Rectal smooth muscle tissue (tissue), 1 donor: ENCODE data around the gene SAMD3.
"Not testable (repeated sequence)": the region's sequence is repeated elsewhere in the genome, so short reads cannot be mapped to it uniquely, and the experiment has no call there.

Source experiments
- H3K27ac ChIP-seq: one replicate; pipeline ENCODE4 v1.7.0; 2013; ENCODE audit warnings: low read depth, low read length, inconsistent platforms
- H3K27me3 ChIP-seq: one replicate; pipeline ENCODE4 v1.7.0; 2013; ENCODE audit warnings: low read length; ENCODE audit not compliant: control insufficient read depth, insufficient read depth
- H3K36me3 ChIP-seq: one replicate; pipeline ENCODE4 v1.7.0; 2013; ENCODE audit warnings: low read length; ENCODE audit not compliant: control insufficient read depth, insufficient read depth
- H3K4me1 ChIP-seq: one replicate; pipeline ENCODE4 v1.7.0; 2013; ENCODE audit warnings: low read length; ENCODE audit not compliant: control insufficient read depth, insufficient read depth
- H3K4me3 ChIP-seq: one replicate; pipeline ENCODE4 v1.7.0; 2013; ENCODE audit warnings: low read length
- H3K9ac ChIP-seq: one replicate; pipeline ENCODE4 v1.7.0; 2013; ENCODE audit warnings: low read length

The SAMD3 gene

GRCh38 chr6:130185658-130186057 lies 37.1 kb downstream of the SAMD3 start:
- no peaks in the 10 kb centered on the region for H3K36me3 ChIP-seq
- H3K27ac ChIP-seq: no peak overlapping the region
- H3K9ac ChIP-seq: no peak overlapping the region
- H3K27me3 ChIP-seq: no peaks in the 10 kb centered on the region
- no peak overlapping the region for H3K4me3 ChIP-seq
- H3K4me1 ChIP-seq: no peaks in the 10 kb centered on the region

DNA sequence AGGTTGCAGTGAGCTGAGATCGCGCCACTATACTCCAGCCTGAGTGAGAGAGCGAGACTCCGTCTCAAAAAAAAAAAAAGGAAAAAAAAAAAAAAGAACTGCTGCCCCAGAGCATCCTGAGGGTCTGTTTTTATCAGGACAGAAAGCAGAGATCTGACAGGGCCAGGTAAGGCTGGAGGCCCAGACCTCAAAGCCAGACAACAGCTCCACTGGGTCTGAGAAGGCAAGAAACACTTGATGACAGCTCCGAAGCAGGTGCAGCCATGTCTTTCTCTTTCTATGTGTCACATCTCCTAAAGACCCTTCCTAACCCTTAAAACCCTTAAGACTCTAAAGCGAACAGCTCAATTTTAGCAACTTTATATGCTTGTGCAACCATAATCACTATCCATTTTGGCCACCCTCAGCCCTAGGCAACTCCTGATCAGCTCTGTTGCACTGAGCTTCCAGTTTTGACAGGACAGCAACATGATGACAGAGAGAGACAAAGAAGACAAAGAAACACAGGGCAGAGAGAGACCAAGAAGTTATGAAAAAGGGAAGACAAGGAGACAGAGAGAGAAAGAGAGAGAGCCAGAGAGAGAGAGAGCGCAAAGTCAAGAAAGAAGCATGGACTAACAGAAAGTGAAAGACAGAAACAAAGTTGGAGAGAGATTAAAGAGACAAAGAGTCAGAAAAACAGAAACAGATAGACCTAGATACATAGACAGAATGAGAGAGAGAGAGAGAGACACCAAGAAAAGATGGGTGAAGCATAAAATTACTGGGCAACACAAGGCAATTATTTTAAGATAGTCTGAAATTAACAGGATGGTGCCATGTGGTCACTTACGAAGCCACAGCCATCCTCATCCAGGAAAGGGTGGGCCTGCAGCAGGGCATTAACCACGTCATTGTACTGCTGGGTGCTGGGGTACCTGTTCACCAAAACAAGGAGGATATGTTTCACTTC lies 39.2 kb downstream of the SAMD3 start:
- no peak overlapping the region for H3K9ac ChIP-seq

GRCh38 chr6:130182466-130182865 lies 40.3 kb downstream of the SAMD3 start:
- Histone ChIP-seq H3K4me1 (no peaks in the 10 kb centered on the region), H3K4me3 (no peak overlapping the region), H3K27me3 (no peaks in the 10 kb centered on the region), H3K27ac (no peak overlapping the region), H3K36me3 (no peaks in the 10 kb centered on the region), H3K9ac (no peak overlapping the region)

More for the DNA sequence above, 39.2 kb downstream of the SAMD3 start:
- Histone ChIP-seq H3K27ac (no peak overlapping the region), H3K27me3 (no peaks in the 10 kb centered on the region), H3K4me3 (no peak overlapping the region), H3K36me3 (no peaks in the 10 kb centered on the region), H3K4me1 (no peaks in the 10 kb centered on the region)

GRCh38 chr6:130178692-130179091 lies 44.1 kb downstream of the SAMD3 start:
- no peaks in the 10 kb centered on the region for H3K36me3 ChIP-seq
- H3K27ac ChIP-seq: no peak overlapping the region
- H3K4me3 ChIP-seq: no peak overlapping the region
- H3K27me3 ChIP-seq: no peaks in the 10 kb centered on the region
- no peaks in the 10 kb centered on the region for H3K4me1 ChIP-seq
- H3K9ac ChIP-seq: no peak overlapping the region

DNA sequence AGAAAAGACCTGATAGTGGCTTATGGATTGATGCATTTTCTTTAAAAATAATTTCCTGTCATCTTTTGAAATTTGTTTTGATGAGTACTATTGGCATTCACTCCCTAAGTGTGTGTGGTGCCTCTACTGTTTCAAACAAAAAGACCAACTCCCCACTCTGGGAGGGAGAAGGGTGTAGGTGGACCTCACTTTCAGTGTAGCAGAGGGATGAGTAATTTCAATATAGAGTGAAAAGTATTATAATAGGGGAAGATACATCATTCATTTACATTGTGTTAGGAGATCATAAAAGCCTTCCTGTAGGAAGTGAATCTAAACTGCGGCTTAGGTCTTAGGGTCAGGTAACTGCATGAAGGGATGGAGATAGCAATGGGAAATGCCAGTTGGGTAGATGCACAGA lies 46.4 kb downstream of the SAMD3 start:
- H3K36me3 ChIP-seq: no peaks in the 10 kb centered on the region
- H3K9ac ChIP-seq: no peak overlapping the region
- no peak overlapping the region for H3K4me3 ChIP-seq
- no peak overlapping the region for H3K27ac ChIP-seq
- H3K27me3 ChIP-seq: no peaks in the 10 kb centered on the region
- H3K4me1 ChIP-seq: no peaks in the 10 kb centered on the region

- H3K36me3 ChIP-seq, H3K4me1 ChIP-seq, H3K4me3 ChIP-seq, H3K27ac ChIP-seq, H3K9ac ChIP-seq, H3K27me3 ChIP-seq: not testable (repeated sequence)
Measured at GRCh38 chr6:130173377-130174004, 49.3 kb downstream of the SAMD3 start.

- H3K4me3 ChIP-seq, H3K4me1 ChIP-seq, H3K9ac ChIP-seq: not testable (repeated sequence)
Measured at GRCh38 chr6:130170160-130170559, 52.6 kb downstream of the SAMD3 start.

GRCh38 chr6:130167655-130168054 lies 55.1 kb downstream of the SAMD3 start:
- Histone ChIP-seq H3K27me3 (no peaks in the 10 kb centered on the region), H3K27ac (no peak overlapping the region), H3K4me3 (no peak overlapping the region), H3K36me3 (no peaks in the 10 kb centered on the region), H3K9ac (no peak overlapping the region), H3K4me1 (no peaks in the 10 kb centered on the region)

More at GRCh38 chr6:130170160-130170559, 52.6 kb downstream of the SAMD3 start:
- H3K27me3 ChIP-seq, H3K36me3 ChIP-seq, H3K27ac ChIP-seq: not testable (repeated sequence)

DNA sequence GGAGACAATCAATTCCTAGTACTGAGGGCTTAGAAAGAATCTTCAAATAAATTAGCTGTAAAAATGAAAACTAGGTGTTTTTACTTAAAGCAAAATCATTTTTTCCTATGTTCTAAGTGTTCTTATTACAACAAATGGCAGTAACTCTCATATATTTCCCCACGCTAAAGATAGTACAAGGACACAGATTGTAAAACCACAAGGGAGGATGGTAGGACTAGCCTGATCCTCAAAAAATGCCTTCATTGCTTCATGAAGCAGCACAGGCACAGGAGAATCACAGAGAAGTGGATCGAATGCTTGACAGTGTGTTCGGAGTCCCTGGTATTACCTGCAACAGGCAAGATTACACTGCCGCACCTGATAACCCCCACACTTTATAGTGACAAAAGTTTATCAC lies 58.5 kb downstream of the SAMD3 start:
- no peak overlapping the region for H3K9ac ChIP-seq
- H3K4me1 ChIP-seq: no peaks in the 10 kb centered on the region
- no peak overlapping the region for H3K27ac ChIP-seq
- no peaks in the 10 kb centered on the region for H3K36me3 ChIP-seq
- H3K27me3 ChIP-seq: no peaks in the 10 kb centered on the region
- no peak overlapping the region for H3K4me3 ChIP-seq

DNA sequence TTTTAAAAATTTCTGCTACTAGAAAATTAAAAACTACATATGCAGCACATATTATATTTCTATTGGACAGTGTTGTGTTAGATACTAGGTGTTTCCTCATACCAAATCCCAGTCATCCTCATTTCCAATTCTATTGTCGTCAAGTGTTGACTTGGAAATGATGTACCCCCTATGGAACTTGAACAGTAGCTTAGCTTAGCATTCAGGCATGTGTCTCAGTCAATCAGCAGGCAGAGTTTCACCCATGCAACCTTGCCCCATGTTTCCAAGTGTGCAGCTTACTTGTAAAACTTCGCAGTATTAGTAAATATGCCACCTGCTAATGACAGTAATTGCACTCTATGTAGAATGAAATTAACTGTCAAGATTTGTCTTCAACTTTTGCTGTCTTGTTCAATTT lies 59.5 kb downstream of the SAMD3 start:
- H3K27ac ChIP-seq: no peak overlapping the region
- no peaks in the 10 kb centered on the region for H3K27me3 ChIP-seq
- no peak overlapping the region for H3K9ac ChIP-seq
- no peaks in the 10 kb centered on the region for H3K36me3 ChIP-seq
- no peak overlapping the region for H3K4me3 ChIP-seq
- no peaks in the 10 kb centered on the region for H3K4me1 ChIP-seq

GRCh38 chr6:130162421-130162820 lies 60.3 kb downstream of the SAMD3 start:
- Histone ChIP-seq H3K27me3 (no peaks in the 10 kb centered on the region), H3K36me3 (no peaks in the 10 kb centered on the region), H3K9ac (no peak overlapping the region), H3K4me3 (no peak overlapping the region), H3K4me1 (no peaks in the 10 kb centered on the region), H3K27ac (no peak overlapping the region)

GRCh38 chr6:130161683-130162404 lies 60.9 kb downstream of the SAMD3 start:
- Histone ChIP-seq H3K9ac (no peak overlapping the region), H3K4me1 (no peaks in the 10 kb centered on the region), H3K36me3 (no peaks in the 10 kb centered on the region), H3K4me3 (no peak overlapping the region), H3K27me3 (no peaks in the 10 kb centered on the region), H3K27ac (no peak overlapping the region)
